GM19023 (cell line): ENCODE data around the gene CACNB4.

Experiments used
- ATAC-seq: cut with Tn5 transposase; IDR thresholded peaks from one replicate; pipeline ENCODE4 v1.9.1; 2021; ENCODE audit warnings: mild to moderate bottlenecking, moderate library complexity; ENCODE audit not compliant: unreplicated experiment

CACNB4 gene

GRCh38 chr2:151979694-151980093 is 119.2 kb downstream of the CACNB4 start:
- no peak for ATAC-seq

GRCh38 chr2:151978709-151979108 is 120.1 kb downstream of the CACNB4 start:
- no peak for ATAC-seq

DNA sequence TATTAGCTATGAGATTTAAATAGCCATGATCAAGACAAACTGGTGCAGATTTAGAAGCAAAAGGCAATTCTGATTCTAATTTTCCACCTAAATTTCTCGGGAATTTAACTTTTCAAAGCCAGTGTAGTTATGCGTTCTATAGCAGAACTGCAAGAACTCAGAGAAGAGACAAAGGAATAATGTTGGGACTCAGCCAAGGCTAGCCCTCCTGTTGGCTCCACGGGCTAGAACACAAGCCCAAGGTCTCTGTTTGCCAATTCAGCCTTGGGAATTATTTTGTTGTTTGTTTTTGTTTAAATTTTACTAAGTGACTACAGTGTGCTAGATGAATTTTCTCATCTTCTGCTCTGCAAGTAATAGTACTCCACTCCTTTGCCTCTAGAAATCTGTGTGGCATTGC is 121.2 kb downstream of the CACNB4 start:
- no peak for ATAC-seq

- peak; percentile 85 for ATAC-seq
These were observed 121.9 kb downstream of the CACNB4 start for GRCh38 chr2:151976945-151977353.

DNA sequence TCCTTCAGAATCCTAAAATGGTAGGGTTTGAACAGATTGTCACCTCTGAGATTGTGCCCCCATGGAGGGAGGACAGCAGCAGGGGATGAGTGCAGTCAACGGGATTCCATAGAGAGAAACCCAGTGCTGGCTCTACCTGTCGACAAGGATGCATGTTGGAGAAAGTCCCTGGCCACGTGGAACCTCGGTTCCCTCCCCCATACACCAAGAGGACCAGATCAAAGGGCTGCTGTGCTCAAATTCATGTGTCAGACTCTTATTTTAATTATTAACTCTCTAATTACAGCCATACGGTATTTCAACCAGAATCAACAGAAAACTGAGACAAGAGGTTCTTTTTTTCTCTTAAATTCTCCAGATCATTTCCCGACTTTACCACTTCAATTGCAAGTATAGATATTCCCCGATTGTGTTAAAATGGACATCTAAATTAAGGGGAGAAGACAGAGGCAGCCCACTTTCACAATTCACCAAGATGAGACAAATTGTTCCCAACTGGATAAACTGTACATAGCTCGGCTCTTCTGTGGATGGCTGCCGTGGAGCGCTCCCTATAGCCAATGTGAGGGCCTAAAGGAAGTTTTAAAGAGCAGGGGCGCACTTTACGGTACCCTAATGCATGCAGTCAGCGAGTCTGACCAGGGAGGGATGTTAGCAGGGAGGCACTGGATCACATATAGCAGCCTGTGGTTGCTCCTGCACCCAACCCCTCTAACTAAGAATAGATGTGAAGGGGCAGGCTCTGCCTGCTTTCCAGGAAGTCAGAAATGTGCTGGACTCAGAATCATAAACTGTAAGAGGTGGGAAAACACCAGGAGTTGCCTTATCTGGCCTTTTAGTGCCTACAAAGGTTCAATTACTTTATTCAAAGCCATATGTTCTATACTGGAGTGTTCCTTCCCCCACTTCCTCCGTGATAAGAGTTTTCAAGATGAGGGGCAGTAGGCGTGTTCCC is 123.1 kb downstream of the CACNB4 start:
- ATAC-seq = no peak

GRCh38 chr2:151974988-151975387 is 123.9 kb downstream of the CACNB4 start:
- ATAC-seq = no peak

DNA sequence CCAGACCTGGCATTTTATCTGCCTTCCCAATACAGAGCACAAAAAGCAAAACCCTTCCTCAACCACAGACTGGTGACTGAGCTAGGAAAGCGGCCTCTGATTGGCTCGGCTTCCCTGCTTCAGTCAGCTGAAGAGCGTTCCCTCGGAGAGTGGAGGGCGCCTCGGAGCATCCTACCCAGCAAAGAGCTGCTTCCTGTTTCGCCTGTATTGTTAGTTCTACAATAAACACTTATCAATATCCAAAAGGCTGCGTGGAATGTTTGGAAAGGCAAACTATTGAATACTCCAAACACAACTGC is 125.0 kb downstream of the CACNB4 start:
- ATAC-seq = no peak

DNA sequence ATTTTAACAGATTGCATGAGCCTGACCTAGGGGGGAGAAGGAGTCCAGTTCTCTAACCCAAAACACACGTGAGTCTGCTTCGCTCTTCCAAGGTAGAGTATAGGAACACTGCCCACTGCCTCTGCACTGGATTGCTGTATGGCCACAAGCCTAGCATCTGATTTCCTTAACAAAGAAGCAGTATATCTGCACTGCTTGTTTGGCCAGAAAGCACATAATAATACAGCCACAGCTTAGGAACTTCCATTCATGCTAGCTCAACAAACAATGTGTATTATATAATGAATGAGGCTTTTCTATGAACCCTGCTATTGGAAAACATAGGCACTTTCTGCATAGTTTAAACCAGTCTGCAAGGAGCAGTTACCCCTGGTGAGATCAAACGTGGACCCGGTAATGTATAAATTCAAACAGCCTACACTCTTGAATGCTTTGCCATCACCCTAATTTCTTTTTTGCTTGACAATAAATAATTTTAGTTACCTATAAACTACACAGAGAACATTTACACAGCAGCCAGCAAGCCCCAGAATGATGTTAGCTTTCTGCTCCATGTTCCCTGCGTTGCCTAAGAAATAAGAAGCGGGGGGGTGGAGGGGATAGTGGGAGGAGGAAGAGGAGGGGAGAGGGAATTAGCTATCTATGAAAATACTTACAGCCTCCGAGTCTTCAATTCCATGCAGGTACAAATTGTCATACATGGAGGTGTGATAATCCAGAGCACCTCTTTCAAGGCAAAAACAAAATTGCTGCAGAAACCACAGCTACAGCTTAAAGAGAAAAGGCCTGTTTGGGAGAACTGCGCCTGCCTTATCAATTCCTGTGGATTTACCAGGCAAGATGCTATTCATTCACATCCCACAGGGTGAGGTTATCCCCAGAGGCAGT is 125.6 kb downstream of the CACNB4 start:
- ATAC-seq = no peak

GRCh38 chr2:151972241-151973012 is 126.4 kb downstream of the CACNB4 start:
- ATAC-seq = no peak

GRCh38 chr2:151971301-151972051 is 127.4 kb downstream of the CACNB4 start:
- no peak for ATAC-seq

DNA sequence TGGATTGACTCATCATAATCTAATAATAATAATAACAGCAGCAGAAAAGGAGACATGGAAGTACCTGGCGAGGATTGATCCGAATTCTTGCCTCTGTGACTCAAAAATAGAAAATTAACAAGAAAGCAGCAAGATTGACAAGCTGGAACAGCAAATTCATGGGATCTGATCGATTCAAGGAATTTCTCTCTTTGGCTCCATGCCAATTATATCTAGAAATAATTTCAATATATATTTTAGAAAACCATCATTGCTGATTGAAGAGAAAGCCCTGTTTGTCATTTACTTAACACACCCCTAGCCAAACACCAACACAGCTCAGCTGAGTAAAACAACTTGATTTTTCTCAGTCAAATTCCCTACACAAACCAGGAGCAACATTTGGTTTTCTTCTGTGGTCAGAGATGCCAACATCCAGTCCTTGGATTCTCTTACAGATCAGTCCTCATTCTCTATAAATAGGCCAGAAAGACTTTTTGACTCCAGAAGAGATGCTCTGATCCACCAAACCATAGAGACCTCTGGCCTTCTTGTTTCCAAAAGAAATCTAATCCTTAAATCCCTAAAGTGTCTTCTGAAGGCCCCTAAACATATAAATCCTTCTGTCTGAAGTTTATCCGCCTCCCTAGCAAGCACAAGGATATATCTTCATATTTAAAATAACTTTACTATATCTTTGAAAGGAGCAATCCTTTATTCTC is 129.9 kb downstream of the CACNB4 start:
- no peak for ATAC-seq

GRCh38 chr2:151967829-151968722 is 130.8 kb downstream of the CACNB4 start:
- ATAC-seq = no peak

DNA sequence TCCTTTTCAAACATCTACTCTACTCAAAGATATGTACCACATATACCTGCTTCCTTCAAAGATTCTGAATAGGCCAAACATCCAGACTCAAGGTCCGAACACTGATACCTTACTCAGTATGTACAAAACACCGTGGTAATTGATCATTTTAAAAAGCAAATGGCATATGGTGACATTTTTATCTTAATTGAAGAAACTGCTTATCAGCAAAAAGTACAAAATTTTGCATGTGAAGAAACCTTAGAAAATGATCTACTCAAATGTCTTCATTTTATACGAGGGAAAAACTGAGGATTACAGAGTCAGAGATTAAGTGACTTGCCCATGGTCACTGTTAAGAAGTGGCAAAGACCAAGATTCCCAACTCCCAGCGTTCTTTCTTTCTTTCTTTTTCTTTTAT is 133.0 kb downstream of the CACNB4 start:
- no peak for ATAC-seq

- ATAC-seq = no peak
These were observed 137.3 kb downstream of the CACNB4 start for GRCh38 chr2:151961558-151961957.

GRCh38 chr2:151959238-151959637 is 139.6 kb downstream of the CACNB4 start:
- ATAC-seq = no peak

DNA sequence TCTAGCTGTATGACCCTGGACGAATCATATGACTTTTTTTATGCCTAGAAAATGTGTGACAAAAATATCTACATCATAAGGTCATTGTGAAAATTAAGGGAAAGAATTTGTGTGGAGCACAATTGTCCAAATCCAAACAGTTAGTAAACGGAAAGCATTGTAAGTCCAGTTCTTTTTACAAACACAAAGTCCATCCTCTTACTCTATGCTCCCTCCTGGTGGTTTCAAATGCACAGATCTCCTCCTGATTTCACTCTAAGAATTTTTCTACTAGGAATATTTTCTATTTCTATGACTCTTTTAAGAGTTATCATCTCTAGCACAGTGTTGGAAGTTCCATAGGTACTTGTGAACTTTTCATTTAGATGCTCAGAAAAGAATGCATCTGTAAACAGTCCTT is 145.4 kb downstream of the CACNB4 start:
- no peak for ATAC-seq

DNA sequence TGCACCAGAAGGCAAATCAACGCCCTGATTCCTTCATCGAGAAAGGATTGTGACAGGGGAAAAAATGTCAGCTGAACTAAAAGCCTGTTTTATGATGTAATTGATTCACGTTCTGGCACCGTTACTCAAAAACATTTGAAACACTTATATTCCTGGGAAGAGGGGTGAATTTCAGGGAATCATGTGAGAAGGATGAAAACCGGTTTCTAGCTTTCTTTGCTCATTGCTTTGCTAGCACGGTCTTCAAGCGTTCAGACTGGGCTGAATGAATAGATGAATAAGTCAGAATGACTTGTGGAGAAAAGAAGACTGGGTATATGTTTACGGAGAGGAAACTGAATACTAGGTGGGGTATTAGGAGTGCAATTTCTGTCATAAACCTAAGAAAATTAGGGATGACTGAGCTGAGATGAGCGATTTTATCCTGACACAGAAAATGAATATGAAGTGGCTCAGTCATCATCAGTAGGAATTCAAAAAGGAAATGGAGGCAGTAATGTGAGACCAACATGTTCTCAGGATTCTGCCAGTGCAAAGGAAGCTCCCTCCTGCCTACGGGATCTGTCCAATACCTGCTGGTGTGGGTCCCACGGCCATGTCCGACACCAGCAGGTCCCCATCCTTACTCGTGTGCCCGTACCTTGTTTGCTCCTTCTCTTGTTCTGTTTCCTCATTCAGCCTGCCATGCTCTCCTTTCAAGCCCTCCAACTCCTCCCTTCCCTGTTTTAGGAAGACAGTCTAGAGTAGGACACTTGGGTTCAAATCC is 146.0 kb downstream of the CACNB4 start:
- ATAC-seq = no peak

GRCh38 chr2:151947813-151948165 is 151.1 kb downstream of the CACNB4 start:
- no peak for ATAC-seq
